GM18519 (cell line): Measurements from ENCODE around the gene CCDC33.

Experiments
- ATAC-seq: cut with Tn5 transposase; IDR thresholded peaks from one replicate; pipeline ENCODE4 v1.9.1; 2021; ENCODE audit warnings: mild to moderate bottlenecking, moderate library complexity; ENCODE audit not compliant: unreplicated experiment, low FRiP score

The CCDC33 gene

GRCh38 chr15:74328331-74329056 lies 92.4 kb downstream of the CCDC33 start:
- ATAC-seq: no peak

- no peak for ATAC-seq
Observed at GRCh38 chr15:74330861-74331408, 94.8 kb downstream of the CCDC33 start.

GRCh38 chr15:74332011-74332410 lies 95.9 kb downstream of the CCDC33 start:
- no peak for ATAC-seq

- ATAC-seq: no peak
Observed at GRCh38 chr15:74332611-74333010, 96.5 kb downstream of the CCDC33 start.

- no peak for ATAC-seq
Observed at GRCh38 chr15:74333093-74333492, 97.0 kb downstream of the CCDC33 start.

GRCh38 chr15:74333662-74334061 lies 97.5 kb downstream of the CCDC33 start:
- ATAC-seq: no peak

- no peak for ATAC-seq
Observed at GRCh38 chr15:74334127-74334526, 98.0 kb downstream of the CCDC33 start.

GRCh38 chr15:74335396-74335795 lies 99.3 kb downstream of the CCDC33 start:
- ATAC-seq: no peak

- ATAC-seq: no peak
Observed at GRCh38 chr15:74336061-74337005, 100.2 kb downstream of the CCDC33 start.

GRCh38 chr15:74337146-74337545 lies 101.0 kb downstream of the CCDC33 start:
- no peak for ATAC-seq

- no peak for ATAC-seq
Observed at GRCh38 chr15:74337607-74338211, 101.6 kb downstream of the CCDC33 start.

- no peak for ATAC-seq
Observed at GRCh38 chr15:74338676-74339075, 102.5 kb downstream of the CCDC33 start.

GRCh38 chr15:74339371-74339770 lies 103.2 kb downstream of the CCDC33 start:
- no peak for ATAC-seq

- no peak for ATAC-seq
Observed at GRCh38 chr15:74340150-74340549, 104.0 kb downstream of the CCDC33 start.

- no peak for ATAC-seq
Observed at GRCh38 chr15:74343127-74343796, 107.1 kb downstream of the CCDC33 start.

- ATAC-seq: no peak
Observed at GRCh38 chr15:74343797-74344127, 107.6 kb downstream of the CCDC33 start.

- no peak for ATAC-seq
Observed at GRCh38 chr15:74345051-74345450, 108.9 kb downstream of the CCDC33 start.

- no peak for ATAC-seq
Observed at GRCh38 chr15:74347757-74348250, 111.7 kb downstream of the CCDC33 start.

- ATAC-seq: no peak
Observed at GRCh38 chr15:74349241-74349778, 113.2 kb downstream of the CCDC33 start.
